SJCRH30 (cell line): ENCODE data around the gene MOCOS. TPM values are rescaled to one million over a fixed set of nuclear protein-coding genes. Genes with fewer than 3 reads are reported as not detected.
A peak's percentile ranks its signal among the peaks of the same experiment; 100 is the strongest.

Experiments
- DNase-seq, 2 experiments: peaks; one replicate each; pipeline ENCODE4 v3.0.0-alpha.2; 2015 to 2020
- H3K27ac ChIP-seq: fragments of 250-450 bp; sonication (Bioruptor Pico); 2 replicates; pipeline ENCODE4 v1.5.1; 2020; ENCODE audit warnings: mild to moderate bottlenecking, moderate library complexity
- H3K27me3 ChIP-seq: fragments of 250-450 bp; sonication (Bioruptor Pico); 2 replicates; pipeline ENCODE4 v1.5.1; 2020; ENCODE audit warnings: mild to moderate bottlenecking, moderate library complexity
- H3K36me3 ChIP-seq: fragments of 250-450 bp; sonication (Bioruptor Pico); 2 replicates; pipeline ENCODE4 v1.5.1; 2020; ENCODE audit warnings: mild to moderate bottlenecking, moderate library complexity
- H3K4me1 ChIP-seq: fragments of 250-450 bp; sonication (Bioruptor Pico); 2 replicates; pipeline ENCODE4 v1.5.1; 2020; ENCODE audit warnings: mild to moderate bottlenecking, moderate library complexity
- H3K4me3 ChIP-seq: fragments of 250-450 bp; sonication (Bioruptor Pico); 2 replicates; pipeline ENCODE4 v1.5.1; 2020; ENCODE audit warnings: mild to moderate bottlenecking, moderate library complexity
- H3K9me3 ChIP-seq: fragments of 250-450 bp; sonication (Bioruptor Pico); replicated peaks from 2 replicates; pipeline ENCODE4 v1.5.1; 2020; ENCODE audit warnings: mild to moderate bottlenecking, moderate library complexity
- total RNA-seq: library from RNA; depleted of rRNA; stranded (reverse); fragments of >200 nt; shearing (Covaris generic); gene quantifications from 2 replicates; pipeline ENCODE4 v1.2.3, GENCODE V29; 2014

MOCOS gene
- total RNA-seq, 1 experiment from 2014 or later: not detected

DNA sequence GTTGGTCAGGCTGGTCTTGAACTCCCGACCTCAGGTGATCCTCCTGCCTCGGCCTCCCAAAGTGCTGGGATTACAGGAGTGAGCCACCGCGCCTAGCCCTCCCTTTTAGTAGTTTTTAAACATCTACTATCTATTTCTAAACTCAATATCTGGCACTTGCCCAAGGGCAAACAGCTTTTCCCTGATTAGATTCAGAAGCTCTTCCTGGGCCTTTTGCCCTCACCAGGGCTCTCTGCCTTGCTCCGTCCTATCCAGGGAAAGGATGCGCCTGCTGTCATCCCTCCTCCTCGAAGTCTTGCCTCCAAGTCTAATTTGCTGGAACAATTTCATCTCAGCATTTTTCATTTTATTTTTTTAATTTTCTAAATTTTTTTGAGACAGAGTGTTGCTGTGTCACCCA is 68.8 kb downstream of the MOCOS start:
- no peaks in the 10 kb centered on the region for H3K4me1 ChIP-seq
- no peaks in the 10 kb centered on the region for H3K36me3 ChIP-seq
- DNase-seq: no peak
- H3K27ac ChIP-seq: no peak overlapping the region
- H3K9me3 ChIP-seq: no peaks in the 10 kb centered on the region
- no peaks in the 10 kb centered on the region for H3K27me3 ChIP-seq
- no peak overlapping the region for H3K4me3 ChIP-seq

GRCh38 chr18:36262971-36263370 is 75.7 kb downstream of the MOCOS start:
- Histone ChIP-seq H3K9me3 (no peaks in the 10 kb centered on the region), H3K4me3 (no peak overlapping the region), H3K36me3 (no peaks in the 10 kb centered on the region), H3K4me1 (no peaks in the 10 kb centered on the region), H3K27me3 (no peaks in the 10 kb centered on the region), H3K27ac (no peak overlapping the region)
- DNase-seq: no peak

- Histone ChIP-seq H3K4me3 (no peak overlapping the region), H3K4me1 (no peaks in the 10 kb centered on the region), H3K27me3 (no peaks in the 10 kb centered on the region), H3K9me3 (no peaks in the 10 kb centered on the region), H3K27ac (no peak overlapping the region), H3K36me3 (no peaks in the 10 kb centered on the region)
- no peak for DNase-seq
Observed at GRCh38 chr18:36264283-36264682, 77.0 kb downstream of the MOCOS start.

- H3K27ac ChIP-seq: no peak overlapping the region
- H3K36me3 ChIP-seq: no peaks in the 10 kb centered on the region
- DNase-seq: no peak
- no peak overlapping the region for H3K4me3 ChIP-seq
- no peaks in the 10 kb centered on the region for H3K27me3 ChIP-seq
- no peaks in the 10 kb centered on the region for H3K9me3 ChIP-seq
- no peaks in the 10 kb centered on the region for H3K4me1 ChIP-seq
Observed at GRCh38 chr18:36265015-36265414, 77.7 kb downstream of the MOCOS start.

DNA sequence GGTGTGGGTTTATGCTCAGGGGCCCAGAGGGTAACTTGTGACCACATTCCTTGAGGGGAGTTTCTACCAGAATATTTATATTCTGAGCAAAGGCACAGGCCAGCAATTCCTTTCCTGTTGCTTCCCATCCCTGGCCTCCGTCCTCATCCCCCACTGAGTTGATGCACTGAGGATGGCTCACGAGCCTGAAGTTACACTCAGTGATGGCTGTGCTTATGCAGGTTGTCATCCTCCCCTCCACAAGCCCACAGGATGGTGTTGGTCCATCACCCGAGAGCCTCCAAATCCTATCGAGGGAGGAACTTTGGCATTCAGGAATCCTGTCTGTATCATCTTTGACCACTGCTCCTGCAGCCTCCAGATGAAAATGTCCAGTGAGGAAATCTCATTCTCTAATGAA is 81.9 kb downstream of the MOCOS start:
- no peak overlapping the region for H3K27ac ChIP-seq
- no peaks in the 10 kb centered on the region for H3K36me3 ChIP-seq
- no peaks in the 10 kb centered on the region for H3K4me1 ChIP-seq
- no peak overlapping the region for H3K4me3 ChIP-seq
- DNase-seq: no peak
- no peaks in the 10 kb centered on the region for H3K27me3 ChIP-seq
- H3K9me3 ChIP-seq: no peaks in the 10 kb centered on the region

DNA sequence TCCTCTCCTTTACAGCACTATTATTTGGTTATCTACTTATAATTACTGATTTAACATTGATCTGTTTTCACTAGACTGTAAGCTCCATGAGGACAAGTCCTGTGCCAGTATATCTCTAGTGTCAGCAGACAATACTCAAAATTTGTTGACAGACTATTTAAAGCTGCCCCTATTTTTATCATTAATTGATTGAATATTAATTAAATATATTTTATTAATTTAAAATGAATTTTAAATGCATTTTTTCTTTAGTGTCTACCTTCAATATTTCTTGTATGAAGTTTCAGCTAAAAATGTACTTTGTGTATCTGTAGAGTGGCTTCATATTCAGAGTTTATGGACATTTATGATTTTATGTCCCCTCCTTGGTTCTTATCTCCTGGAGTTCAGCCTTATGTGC is 83.9 kb downstream of the MOCOS start:
- no peaks in the 10 kb centered on the region for H3K4me1 ChIP-seq
- H3K9me3 ChIP-seq: no peaks in the 10 kb centered on the region
- no peak overlapping the region for H3K4me3 ChIP-seq
- H3K27me3 ChIP-seq: no peaks in the 10 kb centered on the region
- no peak overlapping the region for H3K27ac ChIP-seq
- DNase-seq: no peak
- no peaks in the 10 kb centered on the region for H3K36me3 ChIP-seq

DNA sequence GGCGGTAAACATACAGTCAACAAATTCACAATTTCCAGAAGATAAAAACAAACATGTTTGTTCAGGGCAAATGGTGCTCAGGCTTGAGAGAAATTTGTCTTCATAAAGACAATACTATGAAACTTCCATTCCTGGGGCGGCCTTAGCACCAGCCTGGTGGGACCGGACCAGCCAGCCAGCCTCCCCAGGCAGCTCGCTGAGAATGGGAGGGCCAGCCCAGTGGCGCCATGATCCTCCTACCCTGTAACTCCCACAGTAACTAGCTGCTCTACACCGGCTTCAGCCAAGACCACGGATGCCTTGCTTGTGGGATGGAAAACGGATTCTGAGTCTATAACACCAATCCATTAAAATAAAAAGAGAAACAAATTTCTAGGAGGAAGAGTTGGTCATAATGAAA is 86.0 kb downstream of the MOCOS start:
- H3K4me3 ChIP-seq: no peak overlapping the region
- H3K27ac ChIP-seq: no peak overlapping the region
- no peaks in the 10 kb centered on the region for H3K9me3 ChIP-seq
- no peaks in the 10 kb centered on the region for H3K36me3 ChIP-seq
- H3K4me1 ChIP-seq: no peaks in the 10 kb centered on the region
- DNase-seq: no peak
- H3K27me3 ChIP-seq: no peaks in the 10 kb centered on the region

GRCh38 chr18:36274083-36274715 is 86.9 kb downstream of the MOCOS start:
- H3K4me1 ChIP-seq: no peaks in the 10 kb centered on the region

DNA sequence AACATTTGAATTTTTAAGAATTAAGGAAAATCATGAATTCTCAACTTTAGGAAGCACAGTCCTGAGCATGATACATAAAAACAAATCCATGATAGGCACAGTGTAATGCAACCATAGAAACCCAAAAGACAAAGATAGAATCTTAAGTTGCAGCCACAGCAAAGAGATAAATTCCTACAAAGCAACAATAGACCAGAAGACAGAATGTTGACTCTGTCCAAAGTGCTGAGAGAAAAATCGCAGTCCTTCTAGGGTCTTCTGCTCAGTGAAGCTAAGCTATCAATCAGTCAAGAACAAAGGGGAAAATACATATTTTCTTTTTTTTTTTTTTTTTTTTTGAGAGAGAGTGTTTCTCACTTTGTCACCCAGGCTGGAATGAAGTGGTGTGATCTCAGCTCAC is 88.3 kb downstream of the MOCOS start:
- no peak for DNase-seq
- Histone ChIP-seq H3K36me3 (no peaks in the 10 kb centered on the region), H3K27ac (no peak overlapping the region), H3K9me3 (no peaks in the 10 kb centered on the region), H3K27me3 (no peaks in the 10 kb centered on the region), H3K4me1 (no peaks in the 10 kb centered on the region), H3K4me3 (no peak overlapping the region)

More at GRCh38 chr18:36274083-36274715, 86.9 kb downstream of the MOCOS start:
- peak; percentile 15 to 54 for DNase-seq
- Histone ChIP-seq H3K27me3 (no peaks in the 10 kb centered on the region), H3K27ac (no peak overlapping the region), H3K4me3 (no peak overlapping the region), H3K9me3 (no peaks in the 10 kb centered on the region), H3K36me3 (no peaks in the 10 kb centered on the region)

DNA sequence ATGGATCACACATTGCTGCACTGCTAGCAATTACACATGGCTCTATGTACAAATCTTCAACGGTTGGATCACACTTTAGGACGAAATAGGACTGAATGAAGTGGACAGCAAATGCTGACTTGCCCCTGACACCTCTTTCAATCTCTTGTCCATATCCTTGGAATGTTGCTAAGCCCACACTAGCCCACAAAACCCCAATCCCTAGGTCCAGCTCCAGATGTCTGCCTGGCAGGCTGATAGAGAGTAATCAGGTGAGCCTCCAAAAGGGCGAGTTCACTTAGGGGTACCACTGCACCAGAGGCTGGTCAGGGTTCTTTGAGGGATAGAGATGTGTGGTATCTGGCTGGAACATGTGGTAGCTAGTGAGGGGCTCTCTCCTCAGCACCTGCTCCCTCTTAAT is 91.7 kb downstream of the MOCOS start:
- no peaks in the 10 kb centered on the region for H3K4me1 ChIP-seq

DNA sequence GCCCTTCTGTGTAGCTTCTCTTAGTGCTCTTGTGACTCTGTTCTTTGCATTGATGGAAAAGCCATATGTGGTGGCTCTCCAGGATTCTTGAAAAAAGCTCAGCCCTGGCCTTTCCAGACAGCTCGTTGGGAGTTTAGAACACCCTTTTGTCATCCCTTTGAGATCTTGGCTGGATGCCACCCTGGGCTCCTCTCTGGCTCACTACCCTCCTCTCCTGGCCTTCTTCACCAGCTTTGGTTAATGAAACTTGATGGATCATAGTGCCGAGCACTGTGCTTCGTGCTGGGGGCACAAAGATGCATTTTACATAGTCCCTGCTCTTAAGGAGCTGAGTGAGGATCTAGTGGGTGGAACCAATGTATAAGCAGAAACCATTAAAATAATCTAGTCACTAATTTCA is 94.6 kb downstream of the MOCOS start:
- peak in 1 of 2 experiments; percentile 3 for DNase-seq
- Histone ChIP-seq H3K4me1 (no peaks in the 10 kb centered on the region), H3K27ac (no peak overlapping the region), H3K9me3 (no peaks in the 10 kb centered on the region), H3K4me3 (no peak overlapping the region), H3K27me3 (no peaks in the 10 kb centered on the region), H3K36me3 (no peaks in the 10 kb centered on the region)

More for the DNA sequence above, 91.7 kb downstream of the MOCOS start:
- Histone ChIP-seq H3K4me3 (no peak overlapping the region), H3K27me3 (no peaks in the 10 kb centered on the region), H3K36me3 (no peaks in the 10 kb centered on the region), H3K9me3 (no peaks in the 10 kb centered on the region), H3K27ac (no peak overlapping the region)
- DNase-seq: no peak

GRCh38 chr18:36283448-36283847 is 96.2 kb downstream of the MOCOS start:
- DNase-seq: no peak
- H3K36me3 ChIP-seq: no peaks in the 10 kb centered on the region
- no peaks in the 10 kb centered on the region for H3K27me3 ChIP-seq
- H3K27ac ChIP-seq: no peak overlapping the region
- H3K4me3 ChIP-seq: no peak overlapping the region
- no peaks in the 10 kb centered on the region for H3K4me1 ChIP-seq
- H3K9me3 ChIP-seq: no peaks in the 10 kb centered on the region

DNA sequence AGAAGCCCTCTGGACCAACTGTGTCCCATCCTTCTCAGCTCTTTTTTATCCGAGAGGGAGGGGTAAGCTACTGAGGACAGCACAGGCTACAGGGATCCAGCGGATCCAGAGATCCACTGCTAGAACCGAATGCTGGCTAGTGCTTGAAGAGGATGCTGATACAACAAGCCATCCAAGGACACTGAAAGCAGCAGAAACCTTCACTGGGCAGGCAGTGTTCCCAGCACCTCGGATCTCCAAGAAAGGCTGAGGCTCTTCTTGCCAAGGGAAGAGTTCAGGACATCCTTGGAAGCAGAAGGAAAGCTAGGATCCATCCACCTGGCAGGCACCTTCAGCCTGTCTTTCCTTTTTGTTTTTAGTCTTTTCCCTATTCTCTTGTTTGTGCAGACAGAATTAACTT is 97.0 kb downstream of the MOCOS start:
- Histone ChIP-seq H3K27me3 (no peaks in the 10 kb centered on the region), H3K27ac (no peak overlapping the region), H3K9me3 (no peaks in the 10 kb centered on the region), H3K36me3 (no peaks in the 10 kb centered on the region), H3K4me3 (no peak overlapping the region), H3K4me1 (no peaks in the 10 kb centered on the region)
- no peak for DNase-seq

DNA sequence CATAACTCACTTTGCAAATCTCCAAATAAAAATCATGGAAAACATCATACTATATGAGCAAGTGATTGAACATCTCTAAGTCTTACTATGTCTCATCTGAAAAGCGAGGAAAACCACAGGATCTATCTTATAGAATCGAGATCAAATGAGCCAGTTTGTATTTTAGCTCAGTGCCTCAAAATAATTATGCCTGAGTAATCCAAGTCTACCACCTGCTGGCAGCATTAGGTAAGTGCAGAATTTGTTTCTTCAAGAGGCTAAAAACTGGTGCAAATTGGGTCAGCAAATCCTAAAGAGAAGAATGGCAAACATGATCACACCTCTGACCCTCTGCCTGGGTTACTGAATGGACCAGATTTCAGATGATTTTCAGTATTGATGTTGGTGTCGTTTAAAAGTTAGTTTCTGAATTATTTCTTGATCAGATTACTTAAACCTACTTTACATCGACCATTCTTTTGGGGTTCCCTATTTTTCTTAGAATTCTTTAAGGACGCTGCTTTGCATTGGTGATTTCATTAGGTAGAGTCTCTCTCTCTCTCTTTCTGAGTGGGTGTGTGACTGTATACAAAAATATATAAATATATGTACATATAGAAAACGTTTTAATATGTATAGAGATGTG is 97.5 kb downstream of the MOCOS start:
- DNase-seq: peak; percentile 10 to 59
- no peaks in the 10 kb centered on the region for H3K9me3 ChIP-seq
- H3K36me3 ChIP-seq: no peaks in the 10 kb centered on the region
- no peak overlapping the region for H3K4me3 ChIP-seq
- no peak overlapping the region for H3K27ac ChIP-seq
- no peaks in the 10 kb centered on the region for H3K4me1 ChIP-seq
- H3K27me3 ChIP-seq: no peaks in the 10 kb centered on the region

DNA sequence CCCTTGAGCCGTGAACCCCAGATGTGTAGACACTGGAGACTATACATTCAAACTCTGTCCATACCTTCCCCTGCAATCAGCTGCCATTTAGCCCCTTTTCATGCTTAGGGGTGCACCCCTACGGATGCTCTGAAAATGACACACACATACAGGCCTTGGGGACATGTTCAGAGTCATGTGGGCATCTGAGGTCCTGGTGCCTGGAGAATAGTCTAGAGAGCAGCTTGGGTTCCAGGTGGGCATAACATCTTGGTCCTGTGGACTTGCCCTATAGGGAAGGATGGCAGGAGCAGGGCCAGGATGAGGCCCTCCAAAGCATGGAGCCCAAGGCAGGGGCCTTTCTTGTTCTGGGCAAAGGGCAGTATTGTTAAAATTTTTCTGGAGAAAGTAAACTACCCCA is 100.4 kb downstream of the MOCOS start:
- Histone ChIP-seq H3K4me1 (no peaks in the 10 kb centered on the region), H3K36me3 (no peaks in the 10 kb centered on the region), H3K9me3 (no peaks in the 10 kb centered on the region), H3K4me3 (no peak overlapping the region), H3K27ac (no peak overlapping the region), H3K27me3 (no peaks in the 10 kb centered on the region)
- no peak for DNase-seq

DNA sequence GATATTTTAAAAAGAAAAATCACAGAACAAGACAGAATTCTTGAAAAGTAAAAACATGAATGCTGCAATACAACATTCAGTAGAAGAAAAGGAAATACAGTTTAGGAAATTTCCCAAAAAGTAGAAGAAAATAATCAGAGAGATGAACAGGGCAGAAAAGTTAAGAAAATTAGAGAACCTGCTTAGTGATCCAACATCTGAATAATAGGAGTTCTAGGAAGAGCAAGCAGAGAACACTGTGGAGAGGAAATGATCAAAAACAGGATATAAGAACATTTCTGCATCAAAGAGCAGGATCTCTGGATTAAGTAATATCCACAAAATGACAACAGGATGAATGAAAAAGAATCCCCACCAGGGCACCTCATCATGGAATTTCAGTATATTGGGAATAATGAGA is 101.4 kb downstream of the MOCOS start:
- H3K9me3 ChIP-seq: no peaks in the 10 kb centered on the region
- no peaks in the 10 kb centered on the region for H3K4me1 ChIP-seq
- H3K27ac ChIP-seq: no peak overlapping the region
- DNase-seq: no peak
- H3K27me3 ChIP-seq: no peaks in the 10 kb centered on the region
- H3K4me3 ChIP-seq: no peak overlapping the region
- H3K36me3 ChIP-seq: no peaks in the 10 kb centered on the region
